Measurements from ENCODE around the gene ARL1.

DNA sequence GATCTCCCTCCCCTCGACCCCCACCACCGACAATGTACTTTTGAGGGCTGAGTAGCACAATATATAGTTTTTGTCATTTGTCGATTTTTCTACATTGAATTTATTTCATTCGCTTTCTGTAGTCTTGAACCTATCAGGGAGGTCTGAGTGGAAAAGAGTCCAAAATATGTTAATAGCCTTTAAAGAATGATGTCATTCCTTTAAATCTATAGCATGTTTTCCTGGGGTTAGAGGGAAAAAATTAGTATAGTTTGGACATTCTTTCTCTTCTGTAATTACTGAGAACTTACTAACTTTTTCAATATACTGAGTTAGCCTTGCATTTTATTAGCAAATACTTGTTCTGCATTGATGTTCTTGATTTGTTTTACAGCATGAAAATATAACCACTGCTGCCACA is 55.9 kb downstream of the ARL1 start:
- TF ChIP-seq CTCF (IDR thresholded peaks at IDR 0.05) (no peak), POLR2A (IDR thresholded peaks at IDR 0.05) (no peak)

Measured in esophagus squamous epithelium (tissue), 4 donors.